GM19372 (cell line): Measurements from ENCODE around the gene CTTNBP2.
A peak's percentile ranks its signal among the peaks of the same experiment; 100 is the strongest.

Experiments used
- ATAC-seq: cut with Tn5 transposase; IDR thresholded peaks from one replicate; pipeline ENCODE4 v1.9.1; 2021; ENCODE audit warnings: mild to moderate bottlenecking, low read depth, moderate library complexity; ENCODE audit not compliant: unreplicated experiment

The CTTNBP2 gene

GRCh38 chr7:117793976-117794375 lies 79.3 kb downstream of the CTTNBP2 start:
- ATAC-seq, result no peak

- ATAC-seq, result no peak
These were observed 79.7 kb downstream of the CTTNBP2 start for GRCh38 chr7:117793521-117793920.

DNA sequence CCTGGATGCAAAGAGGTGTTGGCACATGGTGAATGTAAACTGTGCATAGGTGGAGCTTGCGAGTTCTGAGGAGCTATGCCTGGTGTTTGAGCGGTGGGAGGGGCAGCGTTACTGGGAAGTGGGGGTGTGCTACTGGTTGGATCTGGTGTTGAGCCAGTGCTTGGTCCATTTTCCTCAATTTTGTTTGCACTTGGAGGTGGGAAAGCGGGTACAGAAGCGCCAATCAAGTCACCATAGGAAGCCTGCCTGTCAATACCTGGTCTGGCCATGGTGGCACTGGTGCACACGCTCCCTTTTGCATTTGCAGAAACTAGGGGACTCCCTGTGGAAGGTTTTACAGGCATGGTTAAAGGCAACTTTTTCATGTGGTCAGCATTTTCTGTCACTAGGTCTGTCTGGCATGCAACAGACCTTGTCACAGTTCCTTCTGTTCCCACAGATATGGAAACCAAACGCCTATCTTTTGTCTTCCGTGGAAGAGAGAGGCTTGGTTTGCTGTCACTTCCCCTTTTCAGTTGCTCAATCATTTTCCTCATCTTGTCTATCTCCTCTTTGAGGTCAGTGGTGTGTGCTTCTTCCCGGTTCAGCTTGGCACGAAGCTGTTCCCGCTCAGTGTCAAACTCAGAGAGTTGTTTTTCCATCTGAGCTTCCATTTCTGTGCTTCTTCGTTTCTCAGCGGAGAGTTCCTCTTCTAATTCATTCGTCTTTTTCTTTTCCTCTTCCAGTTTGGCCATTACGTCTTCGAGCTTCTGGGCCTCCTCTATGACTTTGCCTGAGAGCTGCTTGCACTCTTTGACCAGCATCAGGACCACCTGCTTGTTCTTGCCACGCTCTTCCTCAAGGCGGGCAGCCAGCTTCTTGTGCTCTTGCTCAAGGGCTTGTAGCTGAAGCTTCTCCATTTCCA lies 81.1 kb downstream of the CTTNBP2 start:
- ATAC-seq, result peak; percentile 60

DNA sequence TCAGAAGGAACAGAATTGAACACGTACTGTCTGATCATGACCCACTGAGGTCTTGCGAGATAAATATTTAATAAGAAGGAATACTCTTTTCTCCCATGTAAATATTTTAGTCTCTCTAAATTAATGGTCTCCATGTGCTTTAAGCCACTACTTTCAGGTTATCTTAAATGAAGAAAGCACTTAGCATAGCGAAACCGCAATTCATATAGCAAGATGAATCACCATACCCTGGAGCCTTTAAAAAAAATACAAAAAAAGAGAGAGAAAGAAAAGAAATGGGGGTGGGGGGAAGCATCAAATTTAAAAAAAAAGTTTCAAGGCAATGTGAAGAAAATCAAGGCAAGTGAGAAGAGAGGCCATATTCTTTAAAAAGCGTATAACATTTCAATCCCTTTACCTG lies 82.5 kb downstream of the CTTNBP2 start:
- no peak for ATAC-seq

DNA sequence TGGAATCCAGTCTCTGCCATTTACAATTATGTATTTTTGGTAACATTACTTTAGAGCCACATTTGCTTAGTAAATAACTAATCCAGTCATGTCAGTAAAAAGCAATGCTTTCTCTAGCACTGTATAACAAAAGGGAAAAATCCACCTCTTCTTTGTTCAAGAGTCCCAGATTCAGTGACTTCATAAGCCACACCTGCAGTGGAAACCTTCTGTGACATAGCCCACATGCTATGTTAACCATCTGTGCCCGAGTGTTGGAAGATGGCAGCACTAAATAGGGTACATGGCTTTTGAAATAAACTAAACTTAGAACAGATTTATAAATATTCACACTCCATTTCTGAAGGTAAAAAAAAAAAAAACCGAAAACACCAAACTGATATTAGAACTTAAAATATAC lies 83.0 kb downstream of the CTTNBP2 start:
- no peak for ATAC-seq

DNA sequence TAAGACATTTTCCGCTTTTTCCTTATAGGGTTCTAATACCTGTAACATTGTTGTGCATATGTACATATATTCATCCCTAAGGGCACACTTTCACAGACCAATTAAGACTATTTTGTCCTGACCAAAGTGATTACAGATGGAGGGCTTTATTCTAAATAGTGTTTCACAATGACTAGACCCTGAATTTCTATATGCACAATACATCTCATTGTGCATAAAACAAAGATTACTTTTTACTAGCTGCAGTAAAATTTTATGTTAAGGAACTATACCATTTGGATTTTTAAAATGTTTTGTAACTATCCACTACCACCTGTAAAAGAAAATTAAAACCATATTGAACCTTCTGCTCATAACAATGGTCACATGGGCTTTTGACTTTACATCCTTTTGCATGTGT lies 87.8 kb downstream of the CTTNBP2 start:
- ATAC-seq, result no peak

GRCh38 chr7:117784315-117784714 lies 88.9 kb downstream of the CTTNBP2 start:
- ATAC-seq, result peak; percentile 45

DNA sequence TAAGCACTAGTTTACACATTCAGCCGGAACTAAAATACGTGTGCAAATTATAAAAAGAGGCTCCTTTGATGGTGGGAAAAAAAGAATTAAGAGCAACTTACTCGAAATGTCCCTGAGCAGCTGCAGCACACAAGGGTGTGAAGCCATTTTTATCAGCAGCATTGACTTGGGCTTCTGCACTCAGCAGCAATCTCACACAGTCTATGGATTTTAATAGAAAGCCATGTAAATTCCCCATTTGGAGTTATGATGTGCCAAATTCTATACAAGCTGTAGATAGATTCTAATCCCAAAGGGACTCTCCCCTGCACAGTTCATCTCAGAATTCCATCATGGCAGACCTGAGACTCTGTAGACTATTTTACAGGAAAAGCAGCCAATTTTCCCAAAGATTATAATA lies 90.5 kb downstream of the CTTNBP2 start:
- ATAC-seq, result no peak

DNA sequence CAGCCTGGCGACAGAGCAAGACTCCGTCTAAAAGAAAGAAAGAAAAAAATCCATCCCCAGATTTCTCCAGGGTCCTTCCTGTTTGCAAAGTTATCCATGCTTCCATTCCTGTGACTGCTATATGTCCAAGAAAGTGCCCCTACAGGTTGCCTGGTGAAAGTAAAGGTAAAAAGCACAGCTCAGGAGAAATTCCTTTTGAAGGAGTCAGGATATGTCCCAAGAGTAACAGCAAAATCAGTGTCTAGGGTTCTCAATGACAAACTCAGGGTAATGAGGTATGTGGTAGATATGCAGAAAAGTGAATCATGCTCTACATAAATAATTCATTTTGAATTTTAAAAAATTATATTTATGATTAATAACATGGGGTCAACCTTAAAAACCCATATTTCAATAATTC lies 91.5 kb downstream of the CTTNBP2 start:
- ATAC-seq, result no peak

GRCh38 chr7:117780832-117781231 lies 92.4 kb downstream of the CTTNBP2 start:
- ATAC-seq, result peak; percentile 80

GRCh38 chr7:117777335-117778142 lies 95.7 kb downstream of the CTTNBP2 start:
- no peak for ATAC-seq

DNA sequence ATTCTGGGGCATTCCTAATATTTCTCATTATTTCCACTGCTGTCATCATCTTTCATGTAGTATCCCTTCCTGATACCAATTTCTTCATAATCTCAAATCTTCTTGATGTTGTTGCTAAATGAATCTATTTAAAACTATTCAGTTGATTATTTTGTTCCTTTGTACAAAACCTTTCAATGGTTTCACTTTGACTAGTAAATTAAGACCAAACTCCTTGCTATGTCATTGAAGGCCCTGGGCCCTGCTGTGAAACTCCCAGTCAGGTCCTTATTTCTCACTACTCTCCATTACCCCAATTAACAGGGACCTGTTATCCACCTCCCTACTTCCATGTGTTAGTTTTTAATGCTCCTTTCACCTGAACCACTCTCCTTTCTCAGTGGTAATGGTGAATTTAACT lies 97.0 kb downstream of the CTTNBP2 start:
- no peak for ATAC-seq

- no peak for ATAC-seq
These were observed 97.4 kb downstream of the CTTNBP2 start for GRCh38 chr7:117775801-117776200.

GRCh38 chr7:117774943-117775342 lies 98.3 kb downstream of the CTTNBP2 start:
- ATAC-seq, result no peak

- ATAC-seq, result no peak
These were observed 100.8 kb downstream of the CTTNBP2 start for GRCh38 chr7:117772421-117772820.

DNA sequence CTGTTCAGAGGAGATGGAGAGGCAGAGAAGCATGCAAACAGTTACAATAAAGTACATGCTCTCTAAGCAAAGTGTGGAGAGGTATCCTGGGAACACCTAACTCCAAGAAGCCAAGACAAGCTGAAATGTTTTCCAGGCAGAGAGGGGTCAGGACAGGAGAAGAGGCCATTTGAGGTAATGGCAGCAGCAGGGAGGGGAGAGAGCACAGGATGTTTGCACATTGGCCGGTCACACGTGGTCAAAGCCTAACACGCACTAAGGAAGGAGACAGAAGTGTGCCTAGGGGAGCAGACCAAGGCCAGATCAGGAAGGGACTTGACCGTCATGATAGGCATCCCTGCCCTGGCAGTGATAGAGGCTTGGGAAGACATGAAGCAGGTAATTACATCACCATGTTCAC lies 101.5 kb downstream of the CTTNBP2 start:
- ATAC-seq, result no peak

GRCh38 chr7:117769085-117769484 lies 104.2 kb downstream of the CTTNBP2 start:
- ATAC-seq, result no peak

- ATAC-seq, result no peak
These were observed 105.3 kb downstream of the CTTNBP2 start for GRCh38 chr7:117767951-117768350.

- no peak for ATAC-seq
These were observed 106.3 kb downstream of the CTTNBP2 start for GRCh38 chr7:117766913-117767312.

DNA sequence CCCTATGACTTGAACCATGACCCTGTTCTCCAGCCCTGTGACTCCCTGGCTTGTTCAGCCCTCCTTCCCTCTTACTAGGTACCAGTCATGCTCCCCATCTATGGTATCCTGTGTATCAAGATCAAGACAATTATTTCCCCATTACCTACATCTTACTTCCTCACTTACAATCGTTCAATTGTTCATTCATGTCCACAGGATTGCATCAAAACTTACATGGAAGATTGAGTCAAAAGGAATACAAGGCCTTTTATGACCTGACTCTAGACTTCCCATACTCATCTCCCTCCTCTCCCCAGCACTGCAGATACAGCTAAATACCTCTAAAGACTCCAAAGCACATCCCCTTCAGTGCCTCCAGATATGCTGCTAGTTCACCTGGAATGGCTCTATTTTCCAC lies 109.2 kb downstream of the CTTNBP2 start:
- ATAC-seq, result no peak

DNA sequence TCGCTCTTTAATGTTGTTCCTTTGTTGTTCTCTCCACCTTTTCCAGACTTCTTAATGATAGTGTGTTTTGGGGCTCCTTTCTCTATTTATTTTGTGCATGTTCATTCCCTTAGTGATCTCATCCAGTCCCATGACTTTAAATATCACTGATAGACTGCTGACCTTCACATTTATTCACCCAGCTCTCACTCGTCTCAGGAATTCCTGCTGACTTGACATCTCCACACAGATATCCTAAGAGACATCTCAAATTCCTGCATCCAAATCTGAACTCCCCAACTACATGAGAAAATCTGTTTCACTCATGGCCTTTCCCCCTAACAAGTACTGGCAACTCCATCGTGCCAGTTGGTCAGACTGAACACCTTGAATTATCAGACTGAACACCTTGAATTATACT lies 111.2 kb downstream of the CTTNBP2 start:
- no peak for ATAC-seq
